Umbilical cord (tissue), 2 donors: ENCODE results near the gene ALK. TPM values are rescaled to one million over a fixed set of nuclear protein-coding genes. Genes with fewer than 3 reads are reported as not detected.

Experiments
- DNase-seq: peaks from one replicate; pipeline ENCODE4 v3.0.0-alpha.2; 2015; ENCODE audit warnings: low spot score
- total RNA-seq: library from RNA; depleted of rRNA; stranded (reverse); fragments of >200 nt; gene quantifications from one replicate; pipeline ENCODE4 v1.2.3, GENCODE V29; 2014; ENCODE audit warnings: low replicate concordance; ENCODE audit not compliant: insufficient read depth

Gene ALK
- total RNA-seq, 1 donor from 2014 or later = 1.2 TPM

DNA sequence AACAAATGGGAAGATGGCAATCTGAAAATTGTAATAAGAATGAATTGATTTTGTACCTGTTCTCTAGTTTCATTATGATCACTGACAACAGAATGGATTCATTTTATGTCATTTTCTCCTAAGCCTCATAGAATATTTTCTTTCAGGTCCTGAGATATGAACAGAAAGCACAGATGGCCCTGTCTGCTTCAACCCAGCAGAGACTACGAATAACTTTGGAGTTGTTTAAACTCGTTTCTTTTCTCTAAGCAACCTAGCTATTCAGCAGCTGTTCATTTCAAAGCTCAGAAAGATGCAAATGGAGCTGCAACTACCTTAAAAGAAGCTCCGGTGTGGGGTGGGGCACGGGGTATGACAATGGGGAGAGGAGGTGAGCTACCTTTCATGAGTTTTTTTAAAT is 124.9 kb downstream of the ALK start:
- no peak for DNase-seq

DNA sequence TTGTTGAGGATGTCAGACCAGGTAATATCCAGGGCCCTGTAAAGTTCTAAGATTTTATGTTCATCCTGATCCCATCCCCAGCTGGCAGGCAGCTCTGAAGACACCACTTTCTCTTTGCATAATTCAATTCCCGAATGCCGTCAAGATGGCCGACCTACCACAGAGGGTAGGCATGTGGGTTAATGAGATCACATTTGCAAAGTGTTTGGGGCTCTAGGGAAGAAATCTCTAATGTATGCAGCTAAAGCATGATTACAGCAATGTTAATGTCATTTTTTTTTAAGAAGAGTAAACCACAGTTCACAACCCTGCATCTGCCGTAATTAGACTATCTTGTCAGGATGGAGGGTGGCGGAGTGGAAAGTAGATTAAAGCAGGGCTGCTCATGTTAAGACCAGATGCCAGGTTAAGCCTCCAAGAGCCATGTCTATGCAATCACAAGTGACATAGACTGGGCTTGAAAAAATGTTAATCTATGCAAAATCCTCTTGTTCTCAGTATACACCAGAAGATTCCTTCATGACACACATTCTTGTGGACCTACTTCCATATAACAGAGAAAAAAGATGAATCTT is 131.4 kb downstream of the ALK start:
- no peak for DNase-seq

DNA sequence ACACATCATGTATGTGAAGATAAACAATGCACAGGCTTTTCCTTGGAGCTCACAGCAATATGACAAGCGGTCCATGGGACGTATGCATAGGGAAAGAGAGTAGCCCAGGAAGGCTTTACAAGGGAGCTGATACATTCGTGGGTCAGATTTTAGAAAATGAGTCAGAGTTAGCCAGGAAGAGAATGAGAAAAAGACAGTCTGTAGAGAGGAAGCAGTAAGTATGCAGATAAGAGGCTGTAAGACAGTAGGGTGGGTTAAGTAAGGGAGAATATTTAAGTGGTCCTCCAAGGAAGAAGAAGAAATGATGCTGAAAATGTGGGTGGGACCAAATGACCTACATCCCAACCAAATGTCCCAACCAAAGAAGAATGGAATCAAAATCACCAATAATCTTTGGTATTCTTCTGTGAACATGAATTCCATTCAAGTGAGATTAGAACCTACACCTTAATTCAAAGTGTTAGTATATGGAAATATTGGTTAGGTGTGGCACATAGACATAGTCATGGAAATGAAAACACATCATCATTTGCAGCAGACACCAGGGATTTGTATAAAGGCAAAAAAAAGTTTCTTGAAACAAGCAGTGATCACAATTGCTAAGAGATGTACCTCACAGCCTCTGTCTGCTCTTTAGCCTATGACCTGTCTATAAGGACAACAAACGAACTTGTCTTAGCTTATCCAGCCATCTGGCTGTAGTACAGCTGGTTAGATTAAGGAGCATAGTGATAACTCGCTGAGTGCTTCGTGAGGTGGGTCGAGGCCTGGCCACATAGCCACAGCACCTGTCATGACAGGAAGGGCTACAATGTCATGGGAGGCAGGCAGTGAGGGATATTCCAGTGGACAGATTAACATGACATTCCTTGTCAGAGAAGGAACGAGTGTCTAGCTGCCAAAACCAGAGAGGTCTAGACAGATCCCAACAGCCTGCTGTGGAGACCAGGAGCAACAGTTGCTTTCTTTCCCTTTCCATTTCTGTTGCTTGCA is 133.6 kb downstream of the ALK start:
- DNase-seq = no peak

DNA sequence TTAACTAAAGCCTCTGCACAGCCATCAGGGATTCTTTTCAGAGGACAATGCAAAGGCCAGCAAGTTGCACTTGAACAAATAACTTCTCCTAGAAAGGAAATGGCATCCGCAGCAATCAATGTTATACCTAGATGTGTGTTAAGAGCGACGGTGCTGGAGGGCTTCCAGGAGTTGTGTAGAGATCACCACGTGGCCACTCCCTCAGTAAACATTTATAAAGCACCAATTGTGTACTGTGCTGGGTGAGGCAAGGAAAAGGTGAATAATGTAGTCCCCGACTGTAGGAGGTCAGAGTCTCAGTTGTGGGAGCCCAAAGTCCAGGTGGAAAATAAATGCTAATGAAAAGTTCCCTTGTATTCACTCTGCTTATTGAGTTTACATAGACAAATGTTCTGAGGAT is 135.0 kb downstream of the ALK start:
- DNase-seq = no peak

DNA sequence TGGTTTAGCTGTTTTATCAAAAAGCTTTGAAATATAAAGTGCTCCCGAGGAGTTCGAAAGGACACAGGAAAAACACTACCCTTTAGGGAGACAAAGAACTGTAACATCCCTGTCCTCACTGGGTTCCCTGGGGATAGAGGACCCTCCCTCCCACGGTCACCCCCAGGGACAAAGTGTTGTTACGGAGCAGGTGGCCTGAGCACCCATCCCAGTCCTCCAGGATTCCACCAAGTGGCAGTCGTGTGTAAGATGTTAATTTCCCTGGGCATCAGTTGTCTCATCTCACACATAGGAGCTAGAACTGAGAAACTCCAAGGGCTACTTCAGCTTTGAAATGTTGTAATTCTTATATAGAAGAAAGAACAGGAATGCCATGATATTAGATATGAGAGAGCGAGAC is 137.7 kb downstream of the ALK start:
- no peak for DNase-seq

DNA sequence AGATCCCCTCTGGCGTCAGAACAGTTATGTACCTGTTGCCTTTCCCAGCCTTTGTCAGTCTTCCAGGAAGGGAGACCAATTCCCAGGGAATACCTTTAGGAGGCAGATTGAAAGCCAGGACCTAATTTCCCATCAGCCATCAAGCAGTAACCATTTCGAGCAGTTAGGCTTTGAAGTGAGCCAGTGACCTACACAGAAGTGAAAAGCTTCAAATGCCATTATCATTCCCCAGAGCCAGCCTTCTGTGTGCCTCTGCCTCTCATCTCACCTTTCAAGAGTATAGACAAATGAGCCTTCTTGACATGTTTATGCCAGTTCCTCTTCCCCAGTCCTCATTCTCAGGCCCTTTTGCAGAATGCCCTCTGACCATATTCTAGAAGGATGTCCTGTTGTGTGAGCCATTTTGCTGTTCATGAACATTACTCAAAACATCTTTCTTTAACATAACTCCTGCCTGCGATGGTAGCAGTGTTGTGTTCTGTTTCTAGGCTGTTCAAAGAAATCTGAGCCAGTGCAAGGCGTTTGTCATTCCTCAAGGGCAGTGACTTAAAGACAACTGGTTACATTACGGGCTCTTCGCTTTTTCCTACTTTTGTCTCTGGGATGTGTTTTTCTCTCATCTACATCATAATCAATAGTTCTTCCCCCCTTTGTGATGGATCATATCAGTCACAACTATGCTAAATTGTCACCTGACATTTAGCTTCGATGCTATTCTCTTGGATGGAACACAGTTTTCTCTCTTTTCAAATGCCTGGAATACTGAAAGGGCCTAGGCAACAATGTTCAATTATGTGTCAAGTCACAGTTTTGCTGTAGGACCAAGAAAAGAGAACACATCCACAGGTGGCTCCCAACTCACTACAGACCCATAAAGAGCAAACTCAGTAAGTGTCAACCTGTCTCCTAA is 138.6 kb downstream of the ALK start:
- DNase-seq = no peak

DNA sequence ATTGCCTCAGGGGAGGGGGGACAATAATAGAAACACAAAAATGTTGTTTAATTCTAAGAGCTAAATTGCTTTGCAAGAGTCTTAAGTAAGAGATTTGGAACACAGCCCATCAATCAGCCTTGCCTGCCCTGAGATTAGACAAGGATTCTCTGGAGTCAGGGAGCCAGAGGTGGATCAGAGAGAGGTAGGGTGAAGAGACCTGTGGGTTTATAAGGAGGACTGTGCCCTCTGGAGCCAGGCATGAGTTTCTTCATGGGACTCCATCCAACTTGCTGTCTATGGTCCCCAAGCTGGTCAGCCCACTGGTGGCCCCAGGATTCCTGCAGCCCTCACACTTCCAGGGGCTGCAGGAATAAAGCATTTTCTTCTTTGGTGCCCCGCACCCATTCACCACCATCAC is 139.3 kb downstream of the ALK start:
- no peak for DNase-seq

DNA sequence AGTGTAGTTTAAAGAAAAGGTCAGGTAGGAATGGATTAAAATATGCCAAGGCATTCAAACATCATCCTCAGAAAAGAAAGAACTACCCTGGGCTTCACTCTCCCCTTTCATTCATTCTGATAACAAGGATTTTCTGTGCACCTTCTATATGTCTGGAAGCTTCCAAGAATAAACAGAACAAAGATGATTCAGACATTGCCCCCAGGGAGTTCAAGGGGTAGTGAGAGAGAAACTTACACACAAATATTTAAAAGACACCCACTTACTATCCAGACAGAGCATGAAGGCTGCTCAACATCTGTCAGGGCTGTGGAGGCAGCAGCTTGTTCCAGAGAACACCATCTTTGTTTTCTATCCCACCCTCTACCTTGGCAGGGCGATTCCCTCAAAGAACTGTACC is 140.5 kb downstream of the ALK start:
- DNase-seq = no peak

DNA sequence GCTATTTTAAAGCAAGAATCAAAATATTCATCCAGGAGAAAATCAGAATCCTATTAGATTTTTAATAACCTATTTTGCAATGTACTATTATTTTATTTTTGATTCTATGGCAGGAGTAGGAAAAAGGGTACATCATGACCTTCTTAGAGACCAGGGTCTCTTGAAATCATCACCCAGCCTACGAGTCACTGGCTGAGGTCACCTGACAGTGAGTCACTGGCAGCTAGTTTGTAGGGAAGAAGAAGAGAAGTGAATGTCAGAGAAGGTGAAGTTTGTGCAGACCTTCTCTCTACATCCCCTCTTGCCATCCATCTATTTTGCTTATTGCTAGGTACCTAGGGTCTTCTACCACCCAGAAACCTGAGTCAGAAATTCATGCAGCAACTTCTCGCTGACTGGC is 144.2 kb downstream of the ALK start:
- no peak for DNase-seq

DNA sequence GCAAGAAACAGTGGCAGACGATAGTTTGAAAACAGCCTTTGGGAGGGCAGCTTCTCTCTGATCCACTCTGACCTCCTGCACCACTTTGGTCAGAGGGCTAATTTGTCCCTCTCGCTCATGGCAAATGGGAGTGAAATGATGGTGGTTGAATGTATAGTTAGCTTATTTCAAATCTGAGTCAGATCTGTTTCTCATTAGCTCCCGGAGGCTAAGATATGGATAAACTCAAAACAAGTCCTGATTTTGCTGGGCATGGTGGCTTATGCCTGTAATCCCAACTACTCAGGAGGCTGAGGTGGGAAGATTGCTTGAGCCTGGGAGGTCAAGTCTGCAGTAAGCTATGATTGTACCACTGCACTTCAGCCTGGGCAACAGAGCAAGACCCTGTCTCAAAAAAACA is 145.0 kb downstream of the ALK start:
- no peak for DNase-seq

DNA sequence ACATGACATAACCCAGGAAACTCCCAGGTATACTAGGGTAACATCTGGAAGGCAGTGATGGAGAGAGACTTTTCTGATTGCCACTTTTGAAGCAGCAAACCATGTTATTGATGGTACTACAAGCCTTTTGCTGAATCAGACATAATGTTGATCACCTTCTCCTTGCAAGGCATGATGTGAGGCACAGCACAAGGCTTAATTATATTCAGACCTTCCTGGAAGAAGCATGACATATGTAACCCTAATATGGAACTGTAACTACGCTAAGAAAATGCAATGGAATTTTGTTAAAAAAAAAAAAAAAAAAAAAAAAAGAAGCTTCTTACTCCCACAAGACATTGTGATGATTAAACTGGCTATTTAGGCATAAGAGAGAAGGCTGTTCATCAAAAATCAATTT is 145.4 kb downstream of the ALK start:
- no peak for DNase-seq

DNA sequence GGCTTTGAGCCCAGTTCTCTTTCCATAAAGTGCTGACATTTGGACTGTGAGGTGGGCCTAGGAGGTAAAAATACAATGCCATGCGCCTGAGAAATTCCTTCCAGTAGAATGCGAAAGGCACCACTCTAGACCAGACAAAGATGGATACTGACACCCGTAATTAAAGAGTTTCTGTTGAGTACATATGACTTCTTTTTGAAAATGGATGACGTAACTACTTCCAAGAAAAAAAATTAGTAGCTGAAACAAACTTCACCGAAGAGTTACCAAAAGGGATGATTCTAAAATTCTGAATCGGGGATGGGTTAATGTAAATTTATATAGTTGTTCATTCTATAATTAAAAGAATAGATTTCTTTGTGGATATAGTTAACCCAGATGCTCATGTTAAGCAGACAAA is 146.8 kb downstream of the ALK start:
- no peak for DNase-seq

DNA sequence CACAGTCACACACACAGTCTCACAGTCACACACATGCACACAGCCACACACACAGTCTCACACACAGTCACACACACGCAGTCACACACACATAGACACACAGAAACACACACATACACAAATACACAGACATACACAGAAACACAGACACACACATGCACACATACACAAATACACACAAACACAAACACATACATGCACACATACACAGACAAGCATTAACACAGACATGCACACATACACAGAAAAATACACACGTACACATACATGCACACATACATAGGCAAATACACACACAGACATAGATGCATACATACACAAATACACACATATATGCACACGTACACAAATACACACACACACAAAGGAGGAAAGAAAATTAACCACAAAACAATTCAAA is 150.5 kb downstream of the ALK start:
- DNase-seq = no peak

DNA sequence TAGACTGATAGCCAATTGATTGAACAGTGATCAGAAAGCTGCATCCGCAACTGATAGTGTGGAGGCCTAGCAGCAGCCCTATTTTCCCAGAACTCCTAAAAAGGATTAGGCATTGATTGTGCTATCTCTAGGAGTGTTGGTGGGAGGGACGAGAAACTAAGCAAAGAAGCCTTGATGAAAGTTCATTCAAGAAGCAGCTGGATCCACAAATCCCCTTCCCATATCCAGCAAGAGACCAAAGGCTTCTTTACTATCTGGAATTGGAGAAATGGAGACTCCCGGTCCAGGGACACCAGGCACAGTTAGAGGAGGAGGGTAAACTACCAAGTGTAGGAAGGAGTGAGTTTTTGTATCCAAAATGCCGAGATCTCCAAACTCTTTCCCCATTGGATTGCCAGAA is 151.5 kb downstream of the ALK start:
- DNase-seq = no peak

DNA sequence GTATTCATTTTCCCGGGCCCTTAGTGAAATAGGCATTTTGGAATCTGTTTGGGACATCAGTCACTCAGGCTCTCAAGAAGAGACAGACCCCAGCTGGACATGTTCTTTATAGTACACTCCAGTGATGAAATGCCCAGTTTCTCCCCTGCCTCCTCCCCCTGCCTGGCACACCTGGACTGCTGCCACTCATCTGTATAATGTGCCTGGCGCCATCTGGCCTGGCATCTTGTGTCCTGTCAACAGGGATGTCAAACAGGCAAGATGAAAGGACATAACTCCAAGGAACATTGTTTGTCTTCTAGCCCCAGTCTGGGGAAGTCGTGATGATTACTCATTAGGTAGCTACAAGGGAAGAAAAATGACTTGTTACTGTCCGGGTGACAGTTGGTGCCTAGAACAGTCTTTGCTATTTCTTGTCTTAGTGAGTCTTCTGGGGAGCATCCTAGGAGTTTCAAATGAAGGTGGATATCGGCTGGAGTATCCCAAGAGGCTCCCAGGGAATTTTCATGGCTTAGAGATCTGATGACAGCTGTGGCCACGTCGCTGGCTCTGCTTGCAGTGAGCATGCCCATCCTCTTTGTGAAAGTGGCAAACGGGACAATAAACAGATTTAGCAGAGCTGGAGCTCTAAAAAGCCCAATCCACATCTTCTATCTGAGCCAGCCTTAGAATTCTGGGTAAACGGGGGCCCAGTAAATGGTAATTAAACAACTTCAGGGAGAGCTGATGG is 153.6 kb downstream of the ALK start:
- no peak for DNase-seq

DNA sequence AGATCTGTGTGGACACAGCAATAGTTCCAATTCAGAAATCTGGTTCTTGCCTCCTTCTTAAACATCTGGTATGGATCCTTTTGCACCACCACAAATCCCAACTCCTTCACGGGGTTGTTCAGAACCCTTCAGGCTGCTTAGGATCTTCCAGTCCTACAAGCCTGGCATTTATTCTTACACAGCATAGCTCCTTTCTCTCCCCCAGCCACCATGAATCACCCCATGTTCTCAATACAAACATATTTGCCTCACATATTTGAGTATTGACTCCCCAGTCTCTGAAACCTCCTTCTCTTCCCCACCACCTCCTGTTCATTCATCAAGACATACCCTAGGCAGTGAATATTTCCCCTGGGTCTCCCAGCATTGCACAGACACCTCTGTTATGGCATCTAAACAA is 155.2 kb downstream of the ALK start:
- no peak for DNase-seq

DNA sequence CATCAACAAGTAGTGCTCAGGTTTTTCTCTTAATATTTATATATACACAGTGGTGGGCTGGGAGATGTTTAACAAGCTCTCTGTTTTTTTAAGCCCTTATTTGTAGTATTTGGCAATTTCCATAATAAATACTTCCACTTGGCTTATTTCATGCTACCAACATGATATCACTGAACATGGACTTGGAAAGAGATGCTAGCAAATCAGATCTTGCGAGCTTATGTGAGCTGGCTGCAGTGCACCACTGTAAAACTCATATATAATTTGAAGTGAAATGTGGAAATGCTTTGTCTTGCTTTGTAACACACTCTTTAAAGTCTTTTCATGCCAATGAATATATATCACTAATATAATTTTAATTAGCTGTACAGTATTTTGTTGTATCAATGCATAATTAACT is 155.7 kb downstream of the ALK start:
- peak; percentile 29 for DNase-seq

DNA sequence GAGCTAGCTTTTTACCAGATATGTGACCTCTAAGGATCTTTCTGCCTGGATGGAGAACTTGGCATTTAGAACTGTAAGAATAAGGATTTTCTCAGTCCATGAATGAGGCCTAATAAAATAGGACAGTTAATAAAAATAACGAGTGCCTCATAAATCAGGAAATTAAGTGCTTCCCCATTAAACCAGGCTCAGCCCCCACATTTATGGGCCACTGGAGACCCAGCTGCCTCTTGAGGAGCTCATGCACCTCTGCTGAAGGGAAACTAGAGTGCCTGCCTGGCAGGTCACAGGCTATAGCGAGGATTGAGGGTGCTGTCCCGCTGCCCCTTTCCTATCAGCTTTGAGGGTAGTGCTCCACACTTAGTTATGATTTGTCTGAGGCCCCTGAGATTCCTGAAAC is 158.0 kb downstream of the ALK start:
- DNase-seq = no peak

DNA sequence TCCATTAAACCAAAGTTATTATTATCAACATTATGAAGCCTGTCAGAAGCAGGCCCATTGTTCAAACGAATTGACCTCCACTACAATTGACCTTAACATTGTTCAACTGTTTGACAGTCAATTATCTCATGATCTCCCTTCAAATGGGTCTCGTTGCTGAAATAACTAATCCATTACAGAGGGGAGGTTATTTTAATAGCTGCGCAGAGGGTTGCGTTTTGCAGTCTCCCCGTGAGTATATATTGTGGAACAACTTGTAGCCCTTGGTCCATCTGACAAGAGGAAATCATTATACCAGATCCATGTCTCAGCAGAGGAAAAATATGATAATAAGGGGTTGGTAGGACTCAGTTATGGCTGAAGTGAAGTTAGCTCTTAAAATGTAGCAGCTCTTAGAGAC is 159.1 kb downstream of the ALK start:
- no peak for DNase-seq

DNA sequence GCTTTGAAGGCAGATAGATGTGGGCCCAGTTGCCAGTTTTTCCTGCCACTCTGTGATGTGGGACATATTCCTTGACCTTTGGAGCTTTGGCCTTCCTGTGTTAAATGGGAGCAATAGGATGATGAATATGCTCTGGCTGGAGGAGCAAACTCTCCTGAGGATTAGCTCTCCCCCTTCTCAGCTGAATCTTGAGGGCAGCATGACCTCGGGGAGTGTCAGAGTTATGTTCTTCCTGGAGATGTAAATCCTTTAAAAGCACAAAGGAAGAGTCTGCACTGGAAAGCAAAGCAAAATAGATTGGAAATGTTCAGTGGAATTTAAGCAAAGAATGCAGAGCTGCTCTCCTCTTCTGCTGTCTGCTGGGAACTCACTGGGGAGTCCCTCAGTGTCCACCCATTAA is 160.1 kb downstream of the ALK start:
- peak; percentile 47 for DNase-seq

DNA sequence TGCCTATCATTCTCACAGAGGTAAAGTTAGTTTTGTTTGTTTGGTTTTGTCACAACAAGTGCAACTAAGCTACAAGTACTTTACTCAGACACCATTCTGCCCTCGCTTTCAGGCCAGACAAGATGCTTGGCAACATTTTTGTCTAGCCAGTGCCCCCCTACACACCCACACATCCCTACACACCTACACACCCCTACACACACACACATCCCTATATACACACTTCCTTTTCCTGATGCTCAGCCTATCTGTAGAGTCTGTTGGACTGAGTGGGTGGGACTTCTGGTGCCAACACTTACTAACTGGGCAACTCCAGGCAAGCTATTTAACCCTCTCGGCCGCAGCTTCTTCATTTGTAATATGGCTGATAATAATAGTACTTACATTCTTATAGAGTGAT is 161.4 kb downstream of the ALK start:
- DNase-seq = no peak

DNA sequence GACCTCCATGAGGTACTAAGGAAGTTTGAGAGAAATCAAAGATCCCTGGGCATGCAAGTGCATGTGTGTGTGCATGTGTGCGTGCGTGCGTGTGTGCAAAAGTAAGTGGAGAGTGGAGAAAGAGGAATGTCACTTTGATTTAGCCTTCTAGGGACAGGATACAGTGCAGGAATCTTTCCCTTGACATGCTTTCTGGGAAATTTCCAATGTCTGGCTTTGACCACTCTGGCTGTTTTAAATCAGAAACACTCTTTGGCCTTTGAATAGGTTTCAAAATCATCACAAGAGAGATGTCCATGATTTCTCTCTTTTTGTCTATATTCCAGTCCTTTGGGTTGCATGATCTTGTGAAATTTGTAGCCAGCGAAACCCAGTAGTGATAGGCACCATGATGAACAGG is 162.0 kb downstream of the ALK start:
- peak; percentile 9 for DNase-seq
